ENCODE results near the gene MGA. TPM values are rescaled to one million over a fixed set of nuclear protein-coding genes. Genes with fewer than 3 reads are reported as not detected.

MGA gene
- total RNA-seq, 1 experiment from 2014 or later: 38.5 TPM

GRCh38 chr15:41622901-41623300, 37.3 kb upstream of the MGA start:
- no peak overlapping the region for H2AFZ ChIP-seq
- H3K4me1 ChIP-seq (replicated peaks; ENCODE audit: insufficient read depth): no peaks in the 10 kb centered on the region
- no peak overlapping the region for H3K4me3 ChIP-seq
- no TSS peak for BruUV-seq (replicated peaks)
- H3K27ac ChIP-seq: no peak overlapping the region
- no peaks in the 10 kb centered on the region for H3K9me2 ChIP-seq (ENCODE audit: insufficient read depth)
- no peak overlapping the region for H3K4me2 ChIP-seq
- H3K79me2 ChIP-seq (ENCODE audit: low read depth): peaks cover 7% of the 10 kb centered on the region; the same call in 1 of the 2 replicates
- POLR2A ChIA-PET (ENCODE audit: unreplicated experiment): interaction anchor here (1.1 kb wide), 1 partner anchor 169 kb away, joined by 3 read pairs; no protein-coding TSS in a partner anchor
- intact Hi-C loops (cut with micrococcal nuclease; ENCODE audit: unreplicated experiment): loop anchor here (5.0 kb wide), 1 partner anchor 39 kb away; the partner anchor contains the start of gene MGA
- H3K36me3 ChIP-seq (ENCODE audit: low read depth): no peaks in the 10 kb centered on the region
- TF ChIP-seq EZH2 (IDR thresholded peaks at IDR 0.05; ENCODE audit: low read depth): no peak
- TF ChIP-seq CTCF (conservative IDR thresholded peaks at IDR 0.05): no peak
- CTCF ChIA-PET: no interaction called here
- no peaks in the 10 kb centered on the region for H4K20me1 ChIP-seq (ENCODE audit: insufficient read depth)
- no peaks in the 10 kb centered on the region for H3F3A ChIP-seq (ENCODE audit: insufficient read depth, low read depth)
- no peaks in the 10 kb centered on the region for H3K27me3 ChIP-seq (ENCODE audit: insufficient read depth, low read depth)
- H3K9me3 ChIP-seq (ENCODE audit: insufficient read depth, low read depth): no peaks in the 10 kb centered on the region
- no peak for DNase-seq

GRCh38 chr15:41627203-41627602, 33.0 kb upstream of the MGA start:
- no peak overlapping the region for H2AFZ ChIP-seq
- DNase-seq: no peak
- H3K4me2 ChIP-seq: no peak overlapping the region
- H3K27ac ChIP-seq: no peak overlapping the region
- H3K27me3 ChIP-seq (ENCODE audit: insufficient read depth, low read depth): no peaks in the 10 kb centered on the region
- no TSS peak for BruUV-seq (replicated peaks)
- H3K36me3 ChIP-seq (ENCODE audit: low read depth): no peaks in the 10 kb centered on the region
- no peak for TF ChIP-seq EZH2 (IDR thresholded peaks at IDR 0.05; ENCODE audit: low read depth)
- no peak for TF ChIP-seq CTCF (conservative IDR thresholded peaks at IDR 0.05)
- no peak overlapping the region for H3K4me3 ChIP-seq
- CTCF ChIA-PET: no interaction called here
- peaks cover 7% of the 10 kb centered on the region; the same call in 1 of the 2 replicates for H3K79me2 ChIP-seq (ENCODE audit: low read depth)
- H3K9me3 ChIP-seq (ENCODE audit: insufficient read depth, low read depth): no peaks in the 10 kb centered on the region
- no peaks in the 10 kb centered on the region for H3K9me2 ChIP-seq (ENCODE audit: insufficient read depth)
- H3F3A ChIP-seq (ENCODE audit: insufficient read depth, low read depth): no peaks in the 10 kb centered on the region
- intact Hi-C loops (cut with micrococcal nuclease; ENCODE audit: unreplicated experiment): no loop called here
- POLR2A ChIA-PET (ENCODE audit: unreplicated experiment): no interaction called here
- no peaks in the 10 kb centered on the region for H4K20me1 ChIP-seq (ENCODE audit: insufficient read depth)
- no peaks in the 10 kb centered on the region for H3K4me1 ChIP-seq (replicated peaks; ENCODE audit: insufficient read depth)

- BruUV-seq (replicated peaks): no TSS peak
- TF ChIP-seq EZH2 (IDR thresholded peaks at IDR 0.05; ENCODE audit: low read depth): no peak
- no peak for TF ChIP-seq CTCF (conservative IDR thresholded peaks at IDR 0.05)
- Histone ChIP-seq H3K4me3 (no peak overlapping the region), H3K36me3 (ENCODE audit: low read depth) (no peaks in the 10 kb centered on the region), H3K27ac (no peak overlapping the region), H3F3A (ENCODE audit: insufficient read depth, low read depth) (no peaks in the 10 kb centered on the region), H4K20me1 (ENCODE audit: insufficient read depth) (no peaks in the 10 kb centered on the region), H2AFZ (no peak overlapping the region), H3K9me2 (ENCODE audit: insufficient read depth) (no peaks in the 10 kb centered on the region), H3K79me2 (ENCODE audit: low read depth) (no peaks in the 10 kb centered on the region), H3K27me3 (ENCODE audit: insufficient read depth, low read depth) (no peaks in the 10 kb centered on the region), H3K4me1 (replicated peaks; ENCODE audit: insufficient read depth) (no peaks in the 10 kb centered on the region), H3K4me2 (no peak overlapping the region), H3K9me3 (ENCODE audit: insufficient read depth, low read depth) (no peaks in the 10 kb centered on the region)
- POLR2A ChIA-PET (ENCODE audit: unreplicated experiment): interaction anchor here (0.6 kb wide), 1 partner anchor 198 kb away, joined by 10 read pairs; no protein-coding TSS in a partner anchor
- no peak for DNase-seq
- CTCF ChIA-PET: no interaction called here
- intact Hi-C loops (cut with micrococcal nuclease; ENCODE audit: unreplicated experiment): no loop called here
Observed at GRCh38 chr15:41629463-41629862, 30.7 kb upstream of the MGA start.
